ENCODE results near the gene PPP1R3E.

The PPP1R3E gene

GRCh38 chr14:23323838-23324454, 21.3 kb upstream of the PPP1R3E start:
- Histone ChIP-seq H3K27ac (no peak overlapping the region), H3K4me3 (no peak overlapping the region)

GRCh38 chr14:23322568-23323517, 20.2 kb upstream of the PPP1R3E start:
- H3K4me3 ChIP-seq = peak overlapping the region; percentile 67 to 98 (median 94)
- peak overlapping the region in 18 of 21 experiments; percentile 94 to 99 (median 99) for H3K27ac ChIP-seq

- Histone ChIP-seq H3K27ac (peak overlapping the region; percentile 90 to 99 (median 98)), H3K4me3 (peak overlapping the region; percentile 67 to 98 (median 94))
Measured at GRCh38 chr14:23321572-23322547, 19.2 kb upstream of the PPP1R3E start.

DNA sequence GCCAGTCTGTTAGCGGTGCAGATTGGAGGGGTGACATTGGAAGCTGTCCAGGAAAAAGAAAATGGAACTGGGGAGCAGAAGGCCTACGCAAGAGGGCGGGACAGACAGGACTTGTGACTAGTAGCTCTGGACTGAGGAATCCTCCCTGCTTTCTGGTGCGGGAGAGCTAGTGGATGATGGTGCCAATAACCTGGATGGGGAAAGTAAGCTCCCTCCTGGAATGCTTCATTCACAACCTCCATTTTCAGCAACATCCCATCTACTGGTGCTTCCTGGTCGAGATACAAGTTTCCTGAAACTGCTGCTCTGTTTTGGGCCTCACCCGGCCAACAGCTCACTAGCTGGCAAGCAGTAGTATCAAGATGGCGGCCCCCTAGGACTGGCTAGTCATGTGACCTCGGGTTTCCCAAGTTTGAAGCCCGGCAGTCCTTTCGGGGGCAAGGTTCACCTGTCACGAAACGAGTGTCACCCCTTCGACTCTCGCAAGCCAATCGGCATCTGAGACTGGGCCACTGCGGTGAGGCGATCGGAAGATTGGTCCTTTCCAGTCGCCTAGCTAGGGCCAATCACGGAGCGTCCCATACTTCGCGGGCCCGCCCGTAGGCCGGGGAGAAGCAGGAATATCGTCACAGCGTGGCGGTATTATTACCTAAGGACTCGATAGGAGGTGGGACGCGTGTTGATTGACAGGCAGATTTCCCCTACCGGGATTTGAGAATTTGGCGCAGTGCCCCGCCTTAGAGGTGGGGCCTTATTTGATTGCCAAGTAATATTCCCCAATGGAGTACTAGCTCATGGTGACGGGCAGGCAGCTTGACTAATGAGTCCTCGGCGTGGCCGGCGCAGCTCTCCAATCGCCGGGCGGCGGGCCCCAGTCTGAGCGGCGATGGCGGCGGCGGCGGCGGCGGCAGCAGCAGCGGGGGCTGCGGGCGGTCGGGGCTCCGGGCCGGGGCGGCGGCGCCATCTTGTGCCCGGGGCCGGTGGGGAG, 18.2 kb upstream of the PPP1R3E start, which contains the start of gene PABPN1:
TSS of gene PABPN1 (plus strand) at position 874 of the 988 bp plus-strand sequence. CDS start at position 887, 13 bp downstream.
- H3K4me3 ChIP-seq = peak within 1 kb of the TSS; percentile 67 to 98 (median 94)
- peak within 1 kb of the TSS; percentile 90 to 99 (median 98) for H3K27ac ChIP-seq

GRCh38 chr14:23319746-23320583, 17.3 kb upstream of the PPP1R3E start:
- H3K27ac ChIP-seq = peak overlapping the region in 20 of 21 experiments; percentile 66 to 99 (median 88)
- peak overlapping the region; percentile 12 to 96 (median 92) for H3K4me3 ChIP-seq

GRCh38 chr14:23316300-23316699, 13.6 kb upstream of the PPP1R3E start:
- Histone ChIP-seq H3K27ac (no peak overlapping the region), H3K4me3 (no peak overlapping the region)

- Histone ChIP-seq H3K4me3 (no peak overlapping the region), H3K27ac (peak overlapping the region in 1 of 21 experiments; percentile 1)
Measured at GRCh38 chr14:23310546-23310945, 7.9 kb upstream of the PPP1R3E start.

GRCh38 chr14:23308721-23309445, 6.2 kb upstream of the PPP1R3E start:
- Histone ChIP-seq H3K4me3 (peak overlapping the region in 3 of 7 experiments; percentile 4 to 69 (median 58)), H3K27ac (peak overlapping the region in 14 of 21 experiments; percentile 10 to 95 (median 46))

DNA sequence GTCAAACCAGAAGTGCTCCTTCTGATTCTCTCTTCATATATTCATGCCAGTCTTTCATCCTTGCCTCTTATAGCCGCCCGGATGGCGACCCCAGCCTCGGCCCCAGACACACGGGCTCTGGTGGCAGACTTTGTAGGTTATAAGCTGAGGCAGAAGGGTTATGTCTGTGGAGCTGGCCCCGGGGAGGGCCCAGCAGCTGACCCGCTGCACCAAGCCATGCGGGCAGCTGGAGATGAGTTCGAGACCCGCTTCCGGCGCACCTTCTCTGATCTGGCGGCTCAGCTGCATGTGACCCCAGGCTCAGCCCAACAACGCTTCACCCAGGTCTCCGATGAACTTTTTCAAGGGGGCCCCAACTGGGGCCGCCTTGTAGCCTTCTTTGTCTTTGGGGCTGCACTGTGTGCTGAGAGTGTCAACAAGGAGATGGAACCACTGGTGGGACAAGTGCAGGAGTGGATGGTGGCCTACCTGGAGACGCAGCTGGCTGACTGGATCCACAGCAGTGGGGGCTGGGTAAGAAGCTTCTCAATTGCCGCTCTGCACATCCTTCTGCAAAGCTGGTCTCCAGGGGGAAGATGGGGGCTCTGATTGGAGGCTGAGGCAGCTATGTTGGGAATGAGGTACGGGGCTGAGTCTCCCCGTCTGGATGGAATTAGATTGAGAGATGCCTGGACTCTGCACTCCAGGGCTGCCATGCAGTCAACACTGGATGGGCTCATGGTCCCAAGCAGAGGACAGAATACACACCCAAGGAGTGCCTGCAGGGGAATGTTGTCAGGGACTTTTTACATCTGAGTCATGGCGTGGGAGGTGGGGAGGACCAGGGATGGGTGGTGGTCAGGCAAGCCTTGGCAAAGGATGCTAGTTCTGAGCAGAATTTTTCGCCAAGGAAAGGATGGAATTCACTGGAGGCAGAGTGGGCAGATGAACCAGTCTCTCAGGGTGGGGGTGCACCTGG, 5.3 kb upstream of the PPP1R3E start:
- Histone ChIP-seq H3K27ac (peak overlapping the region in 18 of 21 experiments; percentile 81 to 95 (median 90)), H3K4me3 (peak overlapping the region; percentile 43 to 69 (median 58))

- H3K27ac ChIP-seq = peak overlapping the region; percentile 69 to 95 (median 89)
Measured at GRCh38 chr14:23307146-23307530, 4.5 kb upstream of the PPP1R3E start.

DNA sequence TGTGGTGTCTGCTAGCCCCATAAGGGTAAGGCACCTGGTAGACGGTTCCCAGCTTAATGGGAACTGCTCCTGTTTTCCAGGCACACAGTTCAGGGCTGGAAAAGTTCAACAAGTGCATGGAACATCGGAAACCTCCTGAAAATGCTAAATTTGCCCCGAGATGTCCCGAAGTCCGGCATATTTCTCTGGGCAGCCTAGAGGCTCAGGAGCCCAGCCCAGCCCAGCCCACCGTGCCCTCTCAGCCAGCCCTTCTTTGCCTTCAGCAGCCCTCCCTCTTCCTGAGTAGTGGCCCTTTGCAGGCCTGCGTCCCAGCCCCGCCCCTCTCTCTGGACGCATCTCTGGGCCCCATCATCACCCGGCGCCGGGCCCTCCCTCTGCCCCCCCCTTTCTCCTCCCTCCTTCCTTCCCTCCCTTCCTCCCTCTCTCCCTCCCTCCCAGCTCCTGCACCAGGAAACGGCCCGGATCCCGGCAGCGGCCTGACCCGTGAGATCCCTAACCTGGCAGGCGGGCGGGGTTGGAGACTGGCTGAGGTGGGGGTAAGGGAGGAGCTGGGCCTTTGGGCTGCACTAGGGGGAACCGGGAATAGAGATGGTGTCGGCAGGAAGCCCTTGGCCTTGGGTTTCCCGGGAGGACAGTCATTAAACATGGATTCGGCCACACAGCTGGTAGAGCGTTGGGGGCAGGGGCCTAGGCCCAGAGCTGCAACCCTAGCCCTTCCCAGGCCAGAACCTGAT, 3.9 kb upstream of the PPP1R3E start, which contains the start of gene BCL2L2:
TSS of gene BCL2L2 (plus strand) at position 422 of the 734 bp plus-strand sequence. CDS start 935 bp downstream, outside the sequence.
- Histone ChIP-seq H3K4me3 (peak within 1 kb of the TSS; percentile 43 to 69 (median 58)), H3K27ac (peak within 1 kb of the TSS; percentile 69 to 95 (median 89))

More at GRCh38 chr14:23307146-23307530, 4.5 kb upstream of the PPP1R3E start:
- peak overlapping the region; percentile 43 to 69 (median 58) for H3K4me3 ChIP-seq

GRCh38 chr14:23301969-23302289, 730 bp downstream of the PPP1R3E start:
- H3K4me3 ChIP-seq = peak overlapping the region; percentile 59 to 85 (median 77)
- peak overlapping the region; percentile 83 to 99 (median 94) for H3K27ac ChIP-seq

- Histone ChIP-seq H3K27ac (peak overlapping the region; percentile 85 to 99 (median 94)), H3K4me3 (peak overlapping the region; percentile 59 to 85 (median 77))
Measured at GRCh38 chr14:23301288-23301968, 1.2 kb downstream of the PPP1R3E start.

DNA sequence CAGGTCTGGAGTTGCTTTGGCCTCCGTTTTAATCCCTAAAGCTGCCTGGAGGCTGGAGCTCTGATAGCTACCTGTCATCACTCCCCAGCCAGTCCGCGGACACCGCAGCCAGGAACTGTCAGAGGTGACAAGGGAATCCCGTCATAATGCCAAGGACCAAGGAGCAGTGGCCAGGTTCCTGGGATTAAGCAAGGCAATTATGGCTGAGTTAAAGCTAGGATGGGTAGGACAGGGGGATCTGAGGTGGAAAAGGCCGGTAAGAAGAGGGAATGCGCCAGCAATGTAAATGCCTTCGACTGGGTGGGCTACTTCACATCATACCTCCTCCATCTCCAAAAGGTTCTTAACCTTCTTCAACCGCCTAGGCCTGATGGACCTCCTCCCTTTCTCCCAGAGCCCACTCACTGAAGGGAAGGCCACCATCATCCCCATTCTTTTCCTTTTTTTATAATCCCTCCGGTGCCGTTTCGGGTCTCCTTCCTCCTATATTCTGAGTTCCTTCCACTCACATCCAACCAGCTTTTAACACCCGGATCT, 1.9 kb downstream of the PPP1R3E start:
- peak overlapping the region; percentile 85 to 99 (median 94) for H3K27ac ChIP-seq
- peak overlapping the region; percentile 56 to 85 (median 72) for H3K4me3 ChIP-seq

All from skin epidermis (tissue), 12 donors.